HCEC 1CT (cell line): ENCODE results near the gene CAVIN1.
"Not testable (repeated sequence)": the region's sequence is repeated elsewhere in the genome, so short reads cannot be mapped to it uniquely, and the experiment has no call there.

Source experiments
- DNase-seq: peaks from one replicate; pipeline ENCODE4 v3.0.0-alpha.2; 2017

Gene CAVIN1

DNA sequence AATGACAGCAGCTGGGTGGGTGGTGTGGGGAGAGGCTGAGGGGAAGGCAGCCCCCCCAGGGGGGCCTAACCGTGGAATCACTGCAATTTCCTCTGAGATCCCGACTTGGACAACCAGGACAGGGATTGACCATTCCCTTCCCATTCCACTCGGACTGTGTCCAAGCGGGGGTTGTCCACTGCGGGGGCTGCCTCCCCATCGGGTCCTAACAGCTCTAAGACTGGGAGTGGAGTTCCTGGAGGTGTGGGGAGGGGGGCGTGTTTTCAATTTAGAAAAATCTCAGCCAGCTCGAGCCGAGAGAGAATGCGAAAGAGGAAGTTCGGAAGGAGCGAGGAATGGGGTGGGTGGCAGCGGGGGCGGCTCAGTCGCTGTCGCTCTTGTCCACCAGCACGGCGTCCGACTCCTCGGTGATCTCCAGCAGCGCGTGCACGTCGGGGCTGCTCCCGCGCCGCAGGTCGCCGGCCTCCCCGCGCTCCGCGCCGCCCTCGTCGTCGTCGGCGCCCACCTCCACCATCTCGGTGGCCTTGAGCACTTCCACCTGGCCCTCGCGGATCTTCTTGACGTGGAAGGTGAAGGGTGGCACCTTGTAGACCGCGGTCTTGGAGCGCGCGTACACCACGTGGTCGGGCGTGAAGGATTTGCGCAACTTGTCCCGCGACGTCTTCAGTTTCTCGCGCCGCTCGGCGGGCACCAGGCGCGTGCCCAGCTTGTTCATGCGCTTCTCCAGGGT is 18.6 kb downstream of the CAVIN1 start:
- DNase-seq, result no peak

DNA sequence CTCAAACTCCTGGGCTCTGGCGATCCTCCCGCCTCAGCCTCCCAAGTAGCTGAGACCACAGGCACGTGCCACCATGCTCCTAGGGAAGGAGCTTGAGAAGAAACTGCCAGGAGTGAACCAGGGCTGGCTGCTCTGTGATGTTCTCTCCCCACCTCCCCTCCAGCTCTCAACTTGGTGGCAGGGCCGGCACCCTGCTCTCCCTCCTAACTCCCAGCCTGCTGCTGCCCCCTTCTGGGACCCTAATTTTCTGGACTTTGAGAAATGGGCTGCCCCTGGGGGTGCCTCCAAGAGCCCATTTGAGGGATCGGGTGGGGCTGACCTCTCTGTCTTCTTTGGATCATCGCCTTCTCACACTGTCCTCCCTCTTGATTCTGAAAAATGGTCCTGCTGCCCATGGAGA is 19.9 kb downstream of the CAVIN1 start:
- DNase-seq, result no peak

DNA sequence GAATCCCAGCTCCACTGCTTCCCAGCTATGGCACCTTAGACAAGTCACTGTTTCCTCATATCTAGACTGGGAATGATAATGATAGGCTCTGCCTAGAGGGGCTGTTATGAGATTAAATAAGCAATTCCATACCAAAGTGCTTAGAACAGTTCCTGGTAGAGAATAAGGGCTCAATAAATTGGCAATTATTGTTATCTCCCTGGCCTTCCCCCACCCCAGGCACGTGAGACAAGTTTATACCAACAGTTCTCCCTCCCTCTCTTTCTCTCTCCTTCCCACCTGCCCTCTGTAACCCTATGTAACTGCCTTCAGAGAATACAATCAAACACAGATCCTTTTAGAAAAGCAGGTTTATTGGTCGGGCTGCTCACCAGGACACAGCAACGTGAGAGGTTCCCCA is 20.9 kb downstream of the CAVIN1 start:
- DNase-seq, result no peak

- DNase-seq, result not testable (repeated sequence)
Measured at GRCh38 chr17:42400844-42401375, 22.1 kb downstream of the CAVIN1 start.

DNA sequence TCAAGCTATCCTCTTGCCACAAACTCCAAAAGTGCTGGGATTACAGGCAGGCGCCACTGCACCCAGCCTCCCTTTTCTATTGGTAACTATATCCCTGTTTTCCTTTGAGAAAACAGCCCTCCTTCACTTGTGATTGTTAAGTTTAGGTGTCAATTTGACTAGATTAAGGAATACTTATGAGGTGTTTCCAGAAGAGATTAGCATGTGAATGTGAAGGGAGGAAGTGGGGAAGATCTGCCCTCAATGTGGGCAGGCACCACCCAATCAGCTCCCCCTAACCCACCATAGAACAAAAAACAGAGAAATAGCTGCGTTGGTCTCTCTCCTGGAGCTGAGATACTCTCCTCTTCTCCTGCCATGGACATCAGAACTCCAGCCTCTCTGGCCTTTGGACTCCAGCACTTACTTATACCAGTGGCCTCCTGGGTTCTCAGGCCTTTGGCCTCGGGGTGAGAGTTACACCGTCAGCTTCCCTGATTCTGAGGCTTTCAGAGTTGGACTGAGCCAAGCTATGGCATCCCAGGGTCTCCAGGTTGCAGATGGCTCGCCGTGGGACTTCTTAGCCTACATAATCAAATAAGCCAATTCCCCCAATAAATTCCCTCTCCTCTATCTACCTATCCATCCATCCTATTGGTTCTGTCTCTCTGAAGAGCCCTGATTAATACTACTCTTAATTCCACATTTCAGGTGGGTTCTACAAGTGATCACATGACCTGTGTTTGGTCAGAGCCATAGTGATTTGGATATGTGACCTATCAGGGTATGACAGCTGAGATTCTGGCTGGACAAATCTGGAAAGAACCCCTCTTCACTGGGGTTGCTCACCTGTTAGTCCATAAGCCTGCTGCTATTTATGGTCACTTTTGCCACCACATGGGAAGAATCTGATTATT is 22.9 kb downstream of the CAVIN1 start:
- DNase-seq, result no peak

DNA sequence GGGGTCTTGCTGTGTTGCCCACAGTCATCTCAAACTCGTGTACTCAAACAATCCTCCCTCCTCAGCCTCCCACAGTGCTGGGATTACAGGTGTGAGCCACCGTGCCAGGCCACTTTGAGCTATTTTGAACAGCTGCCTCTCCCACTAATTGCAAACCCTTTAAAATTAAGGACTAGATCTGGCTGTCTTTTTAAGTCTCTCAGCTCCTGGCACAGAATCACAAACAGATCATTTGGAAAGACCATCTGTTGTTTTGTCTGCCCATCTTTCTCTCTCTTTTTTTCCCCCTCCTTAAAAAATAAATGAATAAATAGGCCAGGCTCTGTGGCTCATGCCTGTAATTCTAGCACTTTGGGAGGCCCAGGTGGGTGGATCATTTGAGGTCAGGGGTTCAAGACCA is 23.9 kb downstream of the CAVIN1 start:
- no peak for DNase-seq

DNA sequence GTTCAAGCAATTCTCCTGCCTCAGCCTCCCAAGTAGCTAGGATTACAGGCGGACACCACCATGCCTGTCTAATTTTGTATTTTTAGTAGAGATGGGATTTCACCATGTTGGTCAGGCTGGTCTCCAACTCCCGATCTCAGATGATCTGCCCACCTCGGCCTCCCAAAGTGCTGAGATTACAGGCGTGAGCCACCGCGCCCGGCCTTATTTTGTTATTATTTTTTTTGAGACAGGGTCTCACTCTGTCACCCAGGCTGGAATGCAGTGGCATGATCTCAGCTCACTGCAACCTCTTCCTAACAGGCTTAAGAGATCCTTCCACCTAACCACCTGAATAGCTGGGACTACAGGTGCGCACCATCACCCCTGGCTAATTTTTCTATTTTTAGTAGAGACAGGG is 27.5 kb downstream of the CAVIN1 start:
- DNase-seq, result not testable (repeated sequence)

DNA sequence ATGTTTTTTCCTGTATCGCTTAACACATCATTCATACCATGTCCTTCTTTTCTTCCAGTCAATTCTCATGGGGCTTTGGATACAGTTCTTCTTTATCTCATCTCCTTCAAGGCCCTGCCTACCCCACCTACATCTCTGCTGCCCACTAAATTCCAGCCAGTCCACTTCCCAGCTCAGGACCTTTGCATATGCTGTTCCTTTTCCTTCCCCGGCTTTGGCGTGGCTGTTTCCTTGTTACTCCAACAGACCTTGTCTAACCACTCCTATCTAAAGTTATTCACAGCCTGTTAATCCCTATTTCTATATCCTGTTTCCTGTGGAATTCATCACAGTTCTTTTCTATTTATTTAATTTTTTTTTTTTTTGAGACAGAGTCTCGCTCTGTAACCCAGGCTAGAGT is 28.2 kb downstream of the CAVIN1 start:
- no peak for DNase-seq

GRCh38 chr17:42392692-42393415 is 30.2 kb downstream of the CAVIN1 start:
- DNase-seq, result no peak

GRCh38 chr17:42391439-42391838 is 31.6 kb downstream of the CAVIN1 start:
- DNase-seq, result not testable (repeated sequence)

GRCh38 chr17:42389899-42390298 is 33.2 kb downstream of the CAVIN1 start:
- DNase-seq, result no peak

DNA sequence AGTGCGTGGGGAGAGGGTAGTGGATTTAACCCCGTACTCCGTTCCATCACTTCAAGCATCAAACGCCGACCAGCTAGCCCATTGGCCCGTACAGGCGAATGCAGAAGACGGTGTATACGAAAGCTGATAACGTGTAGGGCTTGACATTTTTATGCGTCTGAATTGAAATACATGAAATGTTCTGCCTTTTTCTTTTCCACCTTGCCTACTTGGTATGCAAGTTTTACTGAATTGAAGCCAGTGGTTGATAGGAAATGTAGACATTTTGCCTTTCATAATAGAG is 34.0 kb downstream of the CAVIN1 start:
- no peak for DNase-seq

DNA sequence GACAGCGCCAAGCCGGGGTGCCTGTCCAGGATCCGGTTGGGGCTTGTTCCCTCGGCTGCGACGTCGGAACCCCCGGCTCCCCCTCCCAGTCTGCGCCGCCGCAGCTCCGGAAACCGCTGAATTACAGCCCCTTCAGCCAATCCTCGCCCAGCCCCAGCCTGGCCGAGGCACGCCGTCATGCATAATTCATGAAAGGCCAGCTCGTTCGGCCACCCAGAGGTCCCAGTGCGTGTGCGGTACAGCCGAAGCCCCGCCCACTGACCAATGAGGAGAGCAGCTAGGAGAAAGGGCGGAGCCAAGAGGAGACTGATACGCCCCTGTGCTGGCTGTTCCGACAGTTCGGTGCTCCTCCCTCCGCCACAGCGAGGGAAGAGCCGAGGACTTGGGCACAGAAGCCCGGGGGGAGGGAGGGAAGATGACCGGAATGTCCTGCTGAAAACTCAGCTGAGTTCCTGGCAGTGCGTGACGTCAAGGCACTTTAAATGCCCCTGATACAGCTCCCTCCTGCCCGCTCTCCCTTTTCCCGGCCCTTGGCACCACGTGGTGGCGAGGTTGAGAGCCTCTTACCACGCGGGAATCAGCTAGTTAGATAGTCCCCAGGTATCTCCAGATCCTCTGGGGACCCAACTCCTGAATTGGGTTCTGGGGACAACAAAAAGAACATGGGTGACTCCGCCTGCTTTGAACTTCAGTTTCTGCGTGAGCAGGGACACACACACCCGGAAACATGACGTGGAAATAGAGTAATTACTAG is 34.5 kb downstream of the CAVIN1 start, which contains the start of gene STAT3:
Gene STAT3, minus strand, starts transcription at position 62 of the 754 bp plus-strand sequence. CDS start 39,926 bp downstream, outside the sequence.
- DNase-seq, result peak; percentile 100

- peak; percentile 29 for DNase-seq
Measured at GRCh38 chr17:42387661-42388380, 35.2 kb downstream of the CAVIN1 start.

- DNase-seq, result peak; percentile 22
Measured at GRCh38 chr17:42386777-42387657, 36.0 kb downstream of the CAVIN1 start.

- DNase-seq, result no peak
Measured at GRCh38 chr17:42381898-42382297, 41.2 kb downstream of the CAVIN1 start.

DNA sequence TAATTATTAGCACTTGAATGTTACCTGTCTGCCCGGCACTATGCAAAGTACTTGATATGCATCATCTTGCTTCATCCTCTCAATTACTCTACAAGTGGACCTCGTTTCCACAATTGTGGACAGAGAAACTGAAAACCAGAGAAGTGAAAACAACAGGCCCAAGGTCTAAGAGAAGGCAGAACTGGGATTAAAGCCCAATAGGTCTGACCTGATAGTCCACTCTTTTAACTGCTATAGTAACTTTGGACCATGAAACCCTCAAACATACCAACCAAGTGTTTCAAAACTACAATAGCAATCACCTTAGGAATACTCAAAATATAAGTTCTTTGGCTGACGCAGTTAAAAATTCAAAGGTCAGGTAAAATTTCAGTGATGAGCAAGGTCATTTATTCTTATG is 42.1 kb downstream of the CAVIN1 start:
- no peak for DNase-seq

DNA sequence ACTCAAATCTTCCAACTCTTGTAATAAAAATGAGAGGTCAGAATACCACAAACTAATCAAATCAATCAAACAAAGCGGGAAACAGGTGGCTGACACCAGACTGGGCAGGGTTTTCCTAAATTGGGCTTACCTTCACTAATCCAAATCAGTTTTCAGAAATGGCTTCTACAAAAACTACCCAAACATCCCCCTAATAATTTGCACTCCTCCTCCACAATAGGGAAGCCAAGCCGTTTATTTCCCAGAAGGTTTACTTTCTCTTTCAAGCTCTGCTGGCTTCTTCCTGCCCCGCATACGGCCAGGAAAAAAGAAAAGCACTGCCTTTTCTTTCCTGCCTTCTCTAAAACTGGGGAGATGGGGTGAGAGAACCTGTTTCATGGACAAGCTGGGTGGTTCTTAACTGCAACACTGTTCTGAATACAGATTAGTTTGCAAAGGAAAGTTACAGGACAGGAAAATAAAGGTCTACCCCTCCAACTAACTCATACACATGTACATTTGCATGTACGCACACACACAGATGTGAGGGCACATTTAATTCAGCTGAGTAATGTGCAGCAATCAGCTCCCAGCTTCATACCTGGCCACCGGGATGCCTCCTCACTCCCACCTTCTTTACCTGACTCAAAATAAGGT is 44.0 kb downstream of the CAVIN1 start:
- no peak for DNase-seq

- no peak for DNase-seq
Measured at GRCh38 chr17:42378359-42378958, 44.6 kb downstream of the CAVIN1 start.

GRCh38 chr17:42373896-42374295 is 49.2 kb downstream of the CAVIN1 start:
- no peak for DNase-seq
